ENCODE data around the gene VPS18. TPM values are rescaled to one million over a fixed set of nuclear protein-coding genes. Genes with fewer than 3 reads are reported as not detected.

The VPS18 gene
- total RNA-seq, 1 donor from 2014 or later = 33.5 TPM

DNA sequence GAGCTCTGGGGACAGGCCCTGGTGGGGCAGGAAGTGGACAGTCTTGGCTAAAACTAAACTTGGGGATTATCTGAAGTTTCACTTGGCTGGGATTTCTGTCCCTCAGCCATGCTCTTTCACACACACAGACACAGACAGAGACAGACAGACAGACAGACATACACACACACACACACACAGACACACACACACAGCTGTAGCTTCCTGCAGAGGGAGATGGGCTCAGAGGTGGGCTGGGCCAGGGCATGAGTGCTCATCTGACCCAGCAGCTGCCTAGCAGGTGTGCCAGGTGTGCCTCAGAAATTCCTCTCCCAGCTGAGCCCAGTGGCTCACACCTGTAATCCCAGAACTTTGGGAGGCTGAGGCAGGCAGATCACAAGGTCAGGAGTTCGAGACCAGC, 23.5 kb upstream of the VPS18 start:
- Mint-ChIP-seq H3K4me3 (ENCODE audit: unreplicated experiment) (no peak overlapping the region), H3K9me3 (ENCODE audit: unreplicated experiment) (peaks cover 2% of the 10 kb centered on the region)

GRCh38 chr15:40871749-40872617, 22.3 kb upstream of the VPS18 start:
- TF ChIP-seq CTCF (IDR thresholded peaks at IDR 0.05; ENCODE audit: partially characterized antibody, unreplicated experiment) = no peak
- no peaks in the 10 kb centered on the region for H3K36me3 Mint-ChIP-seq (ENCODE audit: unreplicated experiment)
- H3K27me3 Mint-ChIP-seq (ENCODE audit: unreplicated experiment) = peaks cover 10% of the 10 kb centered on the region
- no peak overlapping the region for H3K4me3 Mint-ChIP-seq (ENCODE audit: unreplicated experiment)
- no peak overlapping the region for H3K27ac Mint-ChIP-seq (ENCODE audit: unreplicated experiment)
- DNase-seq = no peak
- H3K4me1 Mint-ChIP-seq (ENCODE audit: low read depth, unreplicated experiment) = no peaks in the 10 kb centered on the region
- peaks cover 2% of the 10 kb centered on the region for H3K9me3 Mint-ChIP-seq (ENCODE audit: unreplicated experiment)

More for the DNA sequence above, 23.5 kb upstream of the VPS18 start:
- DNase-seq = no peak
- no peak for TF ChIP-seq CTCF (IDR thresholded peaks at IDR 0.05; ENCODE audit: partially characterized antibody, unreplicated experiment)
- peaks cover 10% of the 10 kb centered on the region for H3K27me3 Mint-ChIP-seq (ENCODE audit: unreplicated experiment)
- H3K4me1 Mint-ChIP-seq (ENCODE audit: low read depth, unreplicated experiment) = no peaks in the 10 kb centered on the region
- H3K36me3 Mint-ChIP-seq (ENCODE audit: unreplicated experiment) = no peaks in the 10 kb centered on the region
- H3K27ac Mint-ChIP-seq (ENCODE audit: unreplicated experiment) = no peak overlapping the region

GRCh38 chr15:40872791-40873693, 21.2 kb upstream of the VPS18 start:
- H3K9me3 Mint-ChIP-seq (ENCODE audit: unreplicated experiment) = peaks cover 2% of the 10 kb centered on the region
- peaks cover 10% of the 10 kb centered on the region for H3K27me3 Mint-ChIP-seq (ENCODE audit: unreplicated experiment)
- H3K4me3 Mint-ChIP-seq (ENCODE audit: unreplicated experiment) = peak overlapping the region; percentile 77
- no peaks in the 10 kb centered on the region for H3K4me1 Mint-ChIP-seq (ENCODE audit: low read depth, unreplicated experiment)
- no peak for DNase-seq
- H3K27ac Mint-ChIP-seq (ENCODE audit: unreplicated experiment) = no peak overlapping the region
- no peaks in the 10 kb centered on the region for H3K36me3 Mint-ChIP-seq (ENCODE audit: unreplicated experiment)
- TF ChIP-seq CTCF (IDR thresholded peaks at IDR 0.05; ENCODE audit: partially characterized antibody, unreplicated experiment) = no peak

DNA sequence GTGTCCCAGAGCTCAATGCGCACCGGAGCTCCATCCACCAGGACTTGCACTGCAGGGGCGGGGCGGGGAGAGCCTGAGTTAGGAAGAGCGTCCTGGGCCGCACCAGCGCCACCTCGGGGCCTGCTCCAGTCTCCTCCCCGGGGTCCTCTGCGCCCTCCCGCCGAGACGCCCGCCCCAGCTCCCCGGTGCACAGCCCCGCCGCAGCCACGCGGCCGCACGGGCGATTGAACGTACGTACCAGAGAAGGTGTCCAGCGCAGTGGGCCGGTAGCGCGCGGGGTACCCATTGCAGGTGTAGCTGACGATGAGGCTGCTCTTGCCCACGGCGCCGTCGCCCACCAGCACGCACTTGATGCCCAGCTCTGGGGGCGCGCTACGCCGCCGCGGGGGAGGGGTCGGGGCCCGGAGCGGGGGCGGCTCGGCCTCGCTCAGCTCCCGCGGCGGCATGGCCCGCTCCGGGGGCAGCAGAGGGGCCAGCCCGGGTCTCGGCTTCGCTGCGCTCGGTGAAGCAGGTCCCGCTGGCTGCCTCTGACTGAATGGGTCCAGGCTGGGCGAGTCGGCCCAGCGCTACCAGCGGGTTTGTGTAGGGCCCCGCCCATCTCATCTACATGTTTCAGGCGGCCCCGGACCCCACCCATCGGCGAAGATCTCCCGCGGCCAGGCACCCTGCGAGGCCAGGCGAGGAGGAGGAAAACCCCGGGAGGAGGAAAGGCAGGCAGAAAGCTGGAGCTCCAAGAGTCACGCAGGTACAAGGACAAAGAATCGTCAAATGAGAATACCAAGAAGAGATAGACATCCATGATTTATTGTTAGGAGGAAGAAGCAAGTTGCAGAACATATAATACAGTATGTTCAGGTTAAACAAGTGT, 20.3 kb upstream of the VPS18 start, which contains the start of gene RHOV:
RHOV (minus strand) TSS at position 541 of the 868 bp plus-strand sequence; CDS start at position 446, 95 bp downstream.
- H3K4me3 Mint-ChIP-seq (ENCODE audit: unreplicated experiment) = peak within 1 kb of the TSS; percentile 89
- H3K4me1 Mint-ChIP-seq (ENCODE audit: low read depth, unreplicated experiment) = no peaks in the 10 kb centered on the region
- TF ChIP-seq CTCF (IDR thresholded peaks at IDR 0.05; ENCODE audit: partially characterized antibody, unreplicated experiment) = no peak
- DNase-seq = peak; percentile 70
- H3K27me3 Mint-ChIP-seq (ENCODE audit: unreplicated experiment) = peaks cover 10% of the 10 kb centered on the region
- H3K27ac Mint-ChIP-seq (ENCODE audit: unreplicated experiment) = peak within 1 kb of the TSS; percentile 77
- no peaks in the 10 kb centered on the region for H3K36me3 Mint-ChIP-seq (ENCODE audit: unreplicated experiment)
- peaks cover 2% of the 10 kb centered on the region for H3K9me3 Mint-ChIP-seq (ENCODE audit: unreplicated experiment)
